HG02973 (cell line): Measurements from ENCODE around the gene RNU5B-1.
"Not testable (repeated sequence)": the region's sequence is repeated elsewhere in the genome, so short reads cannot be mapped to it uniquely, and the experiment has no call there.

Experiments used
- ATAC-seq: cut with Tn5 transposase; IDR thresholded peaks from one replicate; pipeline ENCODE4 v1.9.1; 2021; ENCODE audit warnings: moderate library complexity; ENCODE audit not compliant: unreplicated experiment

Gene RNU5B-1

GRCh38 chr15:65339920-65340319 is 35.4 kb downstream of the RNU5B-1 start:
- no peak for ATAC-seq

DNA sequence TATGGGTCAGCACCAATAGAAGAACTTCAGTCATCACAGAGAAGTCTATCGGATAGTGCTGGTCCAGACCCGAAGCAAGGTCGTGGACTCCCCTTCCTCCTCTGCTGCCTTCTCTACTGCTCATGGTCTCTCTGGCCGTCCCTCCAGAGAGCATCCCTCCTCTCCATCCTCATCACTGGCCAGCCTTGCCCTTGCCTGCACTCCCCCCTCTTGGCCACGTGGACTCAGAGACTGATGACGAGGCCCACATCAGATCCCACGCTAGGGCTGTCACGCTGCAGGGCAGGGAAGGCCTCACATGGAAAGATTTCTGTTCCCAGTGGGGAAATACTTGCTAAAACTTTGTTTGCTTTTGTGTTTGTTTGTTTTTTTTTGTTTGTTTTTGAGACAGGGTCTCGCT is 38.0 kb downstream of the RNU5B-1 start:
- ATAC-seq: no peak

GRCh38 chr15:65343374-65343981 is 39.0 kb downstream of the RNU5B-1 start:
- ATAC-seq: no peak

GRCh38 chr15:65344214-65344913 is 39.9 kb downstream of the RNU5B-1 start:
- ATAC-seq: no peak

DNA sequence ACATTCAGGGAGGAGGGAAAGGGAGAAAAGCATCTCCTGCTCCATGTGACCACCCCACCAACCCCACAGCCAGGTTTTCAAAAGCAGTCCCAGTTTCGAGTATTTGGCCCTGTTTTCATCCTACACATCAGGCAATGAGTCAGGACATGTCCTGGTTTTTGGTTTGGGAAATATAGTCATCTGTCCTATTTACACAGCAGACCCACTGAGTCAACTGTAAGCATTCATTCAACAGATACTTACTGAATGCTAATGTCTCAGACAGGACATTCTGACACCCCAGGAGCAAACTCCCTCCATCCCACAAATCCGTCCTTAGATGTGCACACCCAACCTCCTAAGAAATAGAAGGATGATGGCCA is 40.4 kb downstream of the RNU5B-1 start:
- no peak for ATAC-seq

DNA sequence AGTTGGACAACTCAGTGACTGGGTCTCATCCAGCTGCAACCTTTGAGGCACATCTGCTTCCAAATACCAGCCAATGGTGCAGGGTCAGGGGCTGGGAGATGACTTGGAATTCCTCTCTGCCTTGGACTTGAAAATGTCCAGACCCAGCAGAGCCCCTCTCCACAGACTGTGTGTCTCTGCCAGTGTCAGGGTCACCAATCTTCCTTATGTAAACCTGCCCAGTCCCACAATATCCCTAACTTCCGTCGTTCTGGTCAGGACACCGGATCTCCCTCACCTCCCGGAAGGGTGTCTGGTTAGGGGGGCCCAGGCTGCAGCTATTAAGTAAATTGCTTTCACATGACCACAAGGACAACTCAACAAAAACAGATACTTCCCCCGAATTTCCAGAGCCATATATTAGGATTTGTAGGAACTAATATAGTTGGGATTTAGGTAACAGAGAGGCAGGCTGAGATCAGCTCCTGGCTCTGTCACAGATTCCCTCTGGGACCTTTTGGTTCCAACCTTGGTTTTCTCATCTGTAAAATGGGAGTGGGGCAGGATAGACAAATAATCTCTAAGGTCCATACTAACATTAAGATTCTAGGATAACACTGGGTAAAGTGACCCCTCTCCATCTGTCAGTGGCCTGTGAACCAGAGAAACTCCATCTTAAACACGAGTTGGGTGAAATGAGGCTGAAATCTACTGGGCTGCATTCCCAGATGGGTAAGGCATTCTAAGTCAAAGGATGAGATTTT is 42.5 kb downstream of the RNU5B-1 start:
- ATAC-seq: no peak

DNA sequence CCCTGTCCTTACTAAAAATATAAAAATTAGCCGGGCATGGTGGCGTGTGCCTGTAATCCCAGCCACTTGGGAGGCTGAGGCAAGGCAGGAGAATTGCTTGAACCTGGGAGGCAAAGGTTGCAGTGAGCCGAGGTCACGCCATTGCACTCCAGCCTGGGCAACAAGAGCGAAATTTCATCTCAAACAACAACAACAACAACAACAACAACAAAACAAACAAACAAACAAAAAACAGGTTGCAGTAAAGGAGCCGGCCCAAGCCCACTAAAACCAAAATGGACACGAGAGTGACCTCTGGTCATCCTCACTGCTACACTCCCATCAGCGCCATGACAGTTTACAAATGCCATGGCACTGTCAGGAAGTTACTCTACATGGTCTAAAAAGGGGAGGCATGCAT is 43.3 kb downstream of the RNU5B-1 start:
- not testable (repeated sequence) for ATAC-seq

DNA sequence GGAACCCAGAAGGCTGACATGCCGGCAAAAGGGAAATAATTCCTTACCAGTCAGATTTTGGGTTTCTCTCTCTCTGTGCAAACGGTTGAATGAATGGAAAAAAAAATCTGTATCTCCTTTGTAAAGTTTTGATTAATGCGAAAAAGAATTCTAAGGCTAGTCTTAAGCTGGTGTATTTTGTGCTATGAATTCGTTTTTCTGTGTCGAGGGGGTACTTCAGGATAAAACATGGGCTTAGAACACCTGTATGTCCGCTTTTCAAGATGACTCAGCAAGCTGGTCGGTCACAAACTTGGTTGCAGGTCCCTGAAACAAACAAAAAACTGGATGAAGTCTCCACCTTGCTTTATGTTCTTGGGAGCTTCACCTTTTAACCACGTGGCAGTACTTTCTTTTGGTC is 44.9 kb downstream of the RNU5B-1 start:
- no peak for ATAC-seq

GRCh38 chr15:65351972-65352371 is 47.5 kb downstream of the RNU5B-1 start:
- not testable (repeated sequence) for ATAC-seq
